Neural cell (in vitro differentiated cells): Measurements from ENCODE around the gene DNHD1. TPM values are rescaled to one million over a fixed set of nuclear protein-coding genes. Genes with fewer than 3 reads are reported as not detected.

Experiments used
- H2AFZ ChIP-seq: fragments of 200-600, 300-800 bp; sonication (generic), shearing (Covaris generic); 2 replicates; pipeline ENCODE4 v1.6.0; 2014; ENCODE audit warnings: low read depth, mild to moderate bottlenecking, antibody characterized with exemption, low read length, moderate library complexity
- H3F3A ChIP-seq: fragments of 200-600 bp; shearing (Covaris generic); 2 replicates; pipeline ENCODE4 v1.6.1; 2016; ENCODE audit warnings: mild to moderate bottlenecking, moderate library complexity, mixed read lengths, antibody characterized with exemption, low read length; ENCODE audit not compliant: insufficient read depth, poor library complexity, severe bottlenecking
- H3K27ac ChIP-seq: fragments of 200-600, 300-800 bp; sonication (generic), shearing (Covaris generic); 2 replicates; pipeline ENCODE4 v1.5.1; 2014; ENCODE audit warnings: mild to moderate bottlenecking, low read length, moderate library complexity
- H3K27me3 ChIP-seq: fragments of 300-800, 200-600 bp; sonication (generic), shearing (Covaris generic); 2 replicates; pipeline ENCODE4 v1.6.0; 2014; ENCODE audit warnings: mild to moderate bottlenecking, low read depth, low read length, moderate library complexity; ENCODE audit not compliant: insufficient read depth
- H3K36me3 ChIP-seq: fragments of 300-800, 200-600 bp; sonication (generic), shearing (Covaris generic); 2 replicates; pipeline ENCODE4 v1.5.1; 2014; ENCODE audit warnings: mild to moderate bottlenecking, antibody characterized with exemption, low read length, moderate library complexity; ENCODE audit not compliant: insufficient read depth
- H3K4me2 ChIP-seq: fragments of 300-800, 200-600 bp; sonication (generic), shearing (Covaris generic); 2 replicates; pipeline ENCODE4 v1.6.0; 2014; ENCODE audit warnings: mild to moderate bottlenecking, low read length
- H3K4me3 ChIP-seq: fragments of 300-800, 200-600 bp; sonication (generic), shearing (Covaris generic); 2 replicates; pipeline ENCODE4 v1.5.1; 2014; ENCODE audit warnings: mild to moderate bottlenecking, low read length, moderate library complexity
- H3K79me2 ChIP-seq: fragments of 200-600 bp; shearing (Covaris generic); replicated peaks from 2 replicates; pipeline ENCODE4 v1.6.0; 2014; ENCODE audit warnings: mild to moderate bottlenecking, low read length, moderate library complexity; ENCODE audit not compliant: insufficient read depth
- H3K9ac ChIP-seq: fragments of 300-800, 200-600 bp; sonication (generic), shearing (Covaris generic); 2 replicates; pipeline ENCODE4 v1.6.1; 2016; ENCODE audit warnings: mild to moderate bottlenecking, low read length, mixed read lengths
- H3K9me2 ChIP-seq: fragments of 200-600 bp; shearing (Covaris generic); 2 replicates; pipeline ENCODE4 v1.6.1; 2016; ENCODE audit warnings: mild to moderate bottlenecking, low read length, mixed read lengths; ENCODE audit not compliant: insufficient read depth
- H3K9me3 ChIP-seq: fragments of 200-600, 300-800 bp; sonication (generic), shearing (Covaris generic); 2 replicates; pipeline ENCODE4 v1.6.1; 2016; ENCODE audit warnings: mild to moderate bottlenecking, mixed run types, low read length, moderate library complexity, mixed read lengths
- H4K20me1 ChIP-seq: fragments of 200-600 bp; shearing (Covaris generic); 2 replicates; pipeline ENCODE4 v1.6.1; 2016; ENCODE audit warnings: mild to moderate bottlenecking, mixed run types; ENCODE audit not compliant: insufficient read depth
- CTCF ChIP-seq: fragments of 450-650 bp; IDR thresholded peaks from 2 replicates; pipeline ENCODE4 v1.5.1; 2014; ENCODE audit warnings: antibody characterized with exemption, mild to moderate bottlenecking, moderate library complexity; ENCODE audit not compliant: poor library complexity, severe bottlenecking
- EP300 ChIP-seq: fragments of 450-650 bp; conservative IDR thresholded peaks from 2 replicates; pipeline ENCODE4 v1.6.1; 2014; ENCODE audit warnings: antibody characterized with exemption, mild to moderate bottlenecking, moderate library complexity; ENCODE audit not compliant: poor library complexity, severe bottlenecking
- EZH2 ChIP-seq: fragments of 200-600, 300-800 bp; shearing (Covaris generic), sonication (generic); IDR thresholded peaks from 2 replicates; pipeline ENCODE4 v1.6.1; 2014; ENCODE audit warnings: antibody characterized with exemption, low read length, borderline replicate concordance, mild to moderate bottlenecking; ENCODE audit not compliant: insufficient read depth, poor library complexity, severe bottlenecking
- MXI1 ChIP-seq: fragments of 450-650 bp; conservative IDR thresholded peaks from 2 replicates; pipeline ENCODE4 v1.6.1; 2014; ENCODE audit warnings: antibody characterized with exemption, mild to moderate bottlenecking; ENCODE audit not compliant: poor library complexity, severe bottlenecking
- POLR2AphosphoS5 ChIP-seq: IDR thresholded peaks from 2 replicates; pipeline ENCODE4 v1.6.1; 2012
- RAD21 ChIP-seq: fragments of 450-650 bp; conservative IDR thresholded peaks from 2 replicates; pipeline ENCODE4 v1.6.1; 2014; ENCODE audit warnings: antibody characterized with exemption, mild to moderate bottlenecking, moderate library complexity
- REST ChIP-seq: IDR thresholded peaks from 2 replicates; pipeline ENCODE4 v1.6.1; 2012; ENCODE audit warnings: borderline replicate concordance
- SMC3 ChIP-seq: fragments of 450-650 bp; conservative IDR thresholded peaks from 2 replicates; pipeline ENCODE4 v1.6.1; 2014; ENCODE audit warnings: antibody characterized with exemption, mild to moderate bottlenecking, moderate library complexity; ENCODE audit not compliant: poor library complexity
- TAF1 ChIP-seq: IDR thresholded peaks from 2 replicates; pipeline ENCODE4 v1.6.1; 2012; ENCODE audit warnings: low read depth
- polyA plus RNA-seq: library from polyadenylated mRNA; depleted of rRNA; stranded (reverse); fragments of >200 nt; gene quantifications from 2 replicates; pipeline ENCODE4 v1.2.3, GENCODE V29; 2014

DNHD1 gene
- polyA plus RNA-seq, 1 donor from 2014 or later, result 5.1 TPM

- H3K4me2 ChIP-seq, result peak overlapping the region; percentile 90
- peak overlapping the region; percentile 72 for H3K9ac ChIP-seq
- no peak for TF ChIP-seq SMC3
- TF ChIP-seq EZH2, result no peak
- TF ChIP-seq POLR2AphosphoS5, result no peak
- no peak for TF ChIP-seq TAF1
- no peak for TF ChIP-seq EP300
- TF ChIP-seq MXI1, result no peak
- no peak for TF ChIP-seq RAD21
- no peak for TF ChIP-seq REST
- TF ChIP-seq CTCF, result no peak
- H3F3A ChIP-seq, result peaks cover 5% of the 10 kb centered on the region
- H3K36me3 ChIP-seq, result no peaks in the 10 kb centered on the region
- H3K9me2 ChIP-seq, result no peaks in the 10 kb centered on the region
- H3K27me3 ChIP-seq, result no peaks in the 10 kb centered on the region
- no peaks in the 10 kb centered on the region for H4K20me1 ChIP-seq
- peak overlapping the region; percentile 86 for H3K4me3 ChIP-seq
- H3K79me2 ChIP-seq, result peaks cover 39% of the 10 kb centered on the region
- peak overlapping the region; percentile 69 for H3K27ac ChIP-seq
- no peak overlapping the region for H2AFZ ChIP-seq
- no peaks in the 10 kb centered on the region for H3K9me3 ChIP-seq
These were observed 107.7 kb downstream of the DNHD1 start for GRCh38 chr11:6604790-6605189.

- H3F3A ChIP-seq, result peaks cover 5% of the 10 kb centered on the region
- no peak for TF ChIP-seq MXI1
- TF ChIP-seq SMC3, result no peak
- TF ChIP-seq EZH2, result no peak
- no peak for TF ChIP-seq RAD21
- no peak for TF ChIP-seq TAF1
- no peak for TF ChIP-seq CTCF
- TF ChIP-seq EP300, result no peak
- no peak for TF ChIP-seq REST
- no peak overlapping the region for H3K27ac ChIP-seq
- H3K4me3 ChIP-seq, result peak overlapping the region; percentile 19
- H4K20me1 ChIP-seq, result no peaks in the 10 kb centered on the region
- no peaks in the 10 kb centered on the region for H3K9me2 ChIP-seq
- no peak overlapping the region for H2AFZ ChIP-seq
- H3K36me3 ChIP-seq, result no peaks in the 10 kb centered on the region
- no peaks in the 10 kb centered on the region for H3K27me3 ChIP-seq
- H3K79me2 ChIP-seq, result peaks cover 47% of the 10 kb centered on the region
- no peak overlapping the region for H3K9ac ChIP-seq
- H3K4me2 ChIP-seq, result no peak overlapping the region
- H3K9me3 ChIP-seq, result no peaks in the 10 kb centered on the region
These were observed 109.5 kb downstream of the DNHD1 start for GRCh38 chr11:6606471-6607189.
